Measurements from ENCODE around the gene FALEC. TPM values are rescaled to one million over a fixed set of nuclear protein-coding genes. Genes with fewer than 3 reads are reported as not detected.

The FALEC gene
- total and polyA plus RNA-seq, 2 of the 8 experiments (the other 6 are each of a cell fraction or from before 2014, with no cell fraction given): not detected

DNA sequence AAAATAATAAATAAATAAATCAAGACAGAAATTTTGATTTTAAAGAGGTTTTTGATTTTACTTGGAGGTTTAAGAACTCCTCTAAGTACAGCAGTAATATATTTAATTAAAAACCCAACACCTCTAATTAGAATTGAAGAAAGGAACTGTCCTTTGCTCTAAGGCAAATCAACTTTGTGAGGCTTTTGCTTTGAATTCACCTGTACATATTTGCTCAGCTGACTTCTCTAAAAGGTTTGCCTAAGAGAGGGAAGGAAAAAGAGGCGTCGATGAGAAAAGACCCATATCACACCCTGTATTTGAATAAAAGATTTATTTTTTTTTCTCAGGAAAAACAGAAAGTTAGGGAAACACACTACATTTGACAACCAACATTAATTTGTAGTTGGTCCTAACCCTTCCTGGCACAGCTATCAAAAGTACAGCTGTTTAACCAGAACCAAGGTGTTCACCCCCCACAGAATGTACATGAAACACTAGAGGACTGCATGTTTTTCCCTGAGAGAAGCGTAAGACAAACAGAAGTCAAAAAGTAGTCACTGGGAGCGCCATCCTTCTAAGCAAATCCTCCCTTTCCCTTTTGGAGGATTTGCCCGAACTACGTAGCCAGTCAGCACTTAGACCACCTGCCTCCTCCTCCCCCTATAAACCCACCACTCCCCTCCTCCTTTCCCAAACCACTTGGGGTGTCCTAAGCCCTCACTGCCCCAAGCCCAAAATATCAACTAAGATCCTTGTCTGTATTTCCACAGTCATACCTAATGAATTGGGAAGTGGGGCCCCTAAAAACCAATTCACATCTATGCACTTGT, 58.9 kb downstream of the FALEC start:
- 92% methylated on average over 6 of the region's 6 CpGs; no CpG with 5 or more reads in 1 of the 2 experiments for WGBS, 2 experiments (ENCODE audit: extremely low coverage in 1 of 2, insufficient coverage in 1 of 2, insufficient read length in 1 of 2, insufficient replicate concordance in 2 of 2, low coverage in 1 of 2, low lambda C conversion rate in 2 of 2, missing lambda C conversion rate in 1 of 2)
- H4K5ac ChIP-seq (ENCODE audit: insufficient read length, low read depth, low read length): no peak overlapping the region
- H3K23ac ChIP-seq (ENCODE audit: insufficient read length): no peak overlapping the region
- H3K9ac ChIP-seq (replicated peaks in 1 of 4; ENCODE audit: extremely low read depth in 1 of 4, low read depth in 3 of 4, low read length in 3 of 4): peak overlapping the region in 2 of 4 experiments; percentile 3 to 43; a peak in 3 of 7 replicates
- no peak overlapping the region for H3K18ac ChIP-seq (ENCODE audit: extremely low read depth, low read length)
- no peak overlapping the region for H2BK15ac ChIP-seq (ENCODE audit: low read length)
- no peak overlapping the region for H3K56ac ChIP-seq (replicated peaks; ENCODE audit: insufficient read length, low read depth, low read length)
- no peak overlapping the region for H2BK20ac ChIP-seq (ENCODE audit: low read length)
- H3K4me3 ChIP-seq (ENCODE audit: extremely low read depth in 1 of 4, insufficient read depth in 2 of 4, low read depth in 3 of 4, low read length in 4 of 4): peak overlapping the region in 1 of 4 experiments; percentile 100; a peak in 3 of 8 replicates
- H3K4me2 ChIP-seq (ENCODE audit: insufficient read depth in 1 of 2, low read depth in 2 of 2, low read length in 2 of 2): peak overlapping the region; percentile 72 to 78; a peak in 3 of 4 replicates
- no peak overlapping the region for H2BK120ac ChIP-seq (replicated peaks; ENCODE audit: low read depth, low read length)
- 0 out of 2 replicates have a peak overlapping the region, but pooled peaks have one; percentile 10 for H2BK5ac ChIP-seq (ENCODE audit: low read depth, low read length)
- peaks cover 27 to 72% (median 43%) of the 10 kb centered on the region in 4 experiments for H3K36me3 ChIP-seq (ENCODE audit: control insufficient read depth in 2 of 4, insufficient read depth in 4 of 4, low read length in 3 of 4)
- no peak overlapping the region for H2AFZ ChIP-seq (ENCODE audit: low read length)
- no peak overlapping the region for H2AK5ac ChIP-seq (ENCODE audit: low read depth, low read length)
- no peak overlapping the region for H3K14ac ChIP-seq (ENCODE audit: insufficient read length)
- DNase-seq (ENCODE audit: low read depth in 1 of 2, low spot score in 2 of 2) (no peak), FAIRE-seq (no peak)
- POLR2A ChIA-PET (ENCODE audit: partially characterized antibody): interaction anchor here (1.3 to 43.7 kb wide), 6 partner anchors 11 to 80 kb away, joined by 3 to 1380 read pairs (median 12); partner anchors contain the start of genes ADAMTSL4 and ENSA
- H3K27ac ChIP-seq (ENCODE audit: low read depth, low read length): no peak overlapping the region
- peaks cover 5 to 23% (median 14%) of the 10 kb centered on the region in 4 experiments; a peak in 6 of 7 replicates for H3K4me1 ChIP-seq (replicated peaks in 1 of 4; ENCODE audit: control insufficient read depth in 3 of 4, insufficient read depth in 4 of 4, low read length in 3 of 4)
- no peak overlapping the region for H4K8ac ChIP-seq (ENCODE audit: extremely low read depth, insufficient read depth, low read length)
- H3K27me3 ChIP-seq (replicated peaks in 1 of 4; ENCODE audit: control insufficient read depth in 3 of 4, extremely low read depth in 1 of 4, insufficient read depth in 3 of 4, low read length in 3 of 4): no peaks in the 10 kb centered on the region
- H2BK12ac ChIP-seq (ENCODE audit: low read depth, low read length): no peak overlapping the region
- H4K91ac ChIP-seq (replicated peaks; ENCODE audit: insufficient read length, low read length): no peak overlapping the region
- H3K9me3 ChIP-seq (ENCODE audit: insufficient read depth in 2 of 2, low read depth in 1 of 2, low read length in 1 of 2): no peaks in the 10 kb centered on the region
- peaks cover 29 to 37% of the 10 kb centered on the region in 2 experiments for H4K20me1 ChIP-seq (replicated peaks in 1 of 2; ENCODE audit: control insufficient read depth in 1 of 2, insufficient read depth in 2 of 2, low read length in 2 of 2)
- H3K79me2 ChIP-seq (ENCODE audit: control insufficient read depth in 1 of 2, insufficient read depth in 2 of 2, low read length in 2 of 2): peaks cover 38 to 87% of the 10 kb centered on the region in 2 experiments
- peaks cover 9% of the 10 kb centered on the region; the same call in 1 of the 2 replicates for H3K23me2 ChIP-seq (ENCODE audit: low read depth, low read length)
- TF ChIP-seq POLR2AphosphoS5 (IDR thresholded peaks at IDR 0.05; ENCODE audit: low read depth, low read length) (peak; percentile 80), SP1 (IDR thresholded peaks at IDR 0.05; ENCODE audit: low read depth, low read length) (0 out of 2 replicates have a peak, but pooled peaks have one; percentile 3), POLR2A (IDR thresholded peaks at IDR 0.05; ENCODE audit: control extremely low read depth in 1 of 2, low read depth in 2 of 2, low read length in 2 of 2) (peak; percentile 73 to 74), TAF7 (optimal IDR thresholded peaks at IDR 0.05; ENCODE audit: borderline replicate concordance, low read depth, low read length) (no peak)
- peaks cover 2% of the 10 kb centered on the region for H3K79me1 ChIP-seq (ENCODE audit: low read depth, low read length)
- CTCF ChIA-PET (ENCODE audit: partially characterized antibody): interaction anchor here (0.7 to 2.7 kb wide), 4 partner anchors 13 to 48 kb away, joined by 3 to 16 read pairs (median 4); no protein-coding TSS in a partner anchor
- no peak overlapping the region for H3K4ac ChIP-seq (replicated peaks; ENCODE audit: insufficient read length, low read depth, low read length)
